Loucy (cell line): Measurements from ENCODE around the gene GPX3.

Experiments
- EZH2phosphoT487 ChIP-seq: fragments of 200-600 bp; IDR thresholded peaks from 2 replicates; pipeline ENCODE4 v1.6.1; 2018; ENCODE audit warnings: antibody characterized with exemption, mild to moderate bottlenecking, moderate library complexity, borderline replicate concordance
- TF ChIP-seq, protein P1 (sequence below): fragments of 200-600 bp; sonication (generic); conservative IDR thresholded peaks from 2 replicates; pipeline ENCODE4 v1.5.1; 2014; ENCODE audit warnings: mild to moderate bottlenecking, antibody characterized with exemption, low read length

GRCh38 chr5:151070449-151070848, 50.1 kb downstream of the GPX3 start:
- TF ChIP-seq EZH2phosphoT487, result no peak
- TF ChIP-seq, protein P1, sequence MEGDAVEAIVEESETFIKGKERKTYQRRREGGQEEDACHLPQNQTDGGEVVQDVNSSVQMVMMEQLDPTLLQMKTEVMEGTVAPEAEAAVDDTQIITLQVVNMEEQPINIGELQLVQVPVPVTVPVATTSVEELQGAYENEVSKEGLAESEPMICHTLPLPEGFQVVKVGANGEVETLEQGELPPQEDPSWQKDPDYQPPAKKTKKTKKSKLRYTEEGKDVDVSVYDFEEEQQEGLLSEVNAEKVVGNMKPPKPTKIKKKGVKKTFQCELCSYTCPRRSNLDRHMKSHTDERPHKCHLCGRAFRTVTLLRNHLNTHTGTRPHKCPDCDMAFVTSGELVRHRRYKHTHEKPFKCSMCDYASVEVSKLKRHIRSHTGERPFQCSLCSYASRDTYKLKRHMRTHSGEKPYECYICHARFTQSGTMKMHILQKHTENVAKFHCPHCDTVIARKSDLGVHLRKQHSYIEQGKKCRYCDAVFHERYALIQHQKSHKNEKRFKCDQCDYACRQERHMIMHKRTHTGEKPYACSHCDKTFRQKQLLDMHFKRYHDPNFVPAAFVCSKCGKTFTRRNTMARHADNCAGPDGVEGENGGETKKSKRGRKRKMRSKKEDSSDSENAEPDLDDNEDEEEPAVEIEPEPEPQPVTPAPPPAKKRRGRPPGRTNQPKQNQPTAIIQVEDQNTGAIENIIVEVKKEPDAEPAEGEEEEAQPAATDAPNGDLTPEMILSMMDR, result no peak
